ENCODE measurements around the gene RNLS. TPM values are rescaled to one million over a fixed set of nuclear protein-coding genes. Genes with fewer than 3 reads are reported as not detected.
A peak's percentile ranks its signal among the peaks of the same experiment; 100 is the strongest.

The RNLS gene
- total RNA-seq, 1 donor from 2014 or later: 12.1 TPM

GRCh38 chr10:88259381-88259780, 323.7 kb downstream of the RNLS start:
- no peaks in the 10 kb centered on the region for H3K27me3 ChIP-seq
- H3K27ac ChIP-seq: no peak overlapping the region
- H3K4me1 ChIP-seq: no peaks in the 10 kb centered on the region
- H3K4me3 ChIP-seq: no peak overlapping the region
- DNase-seq (ENCODE audit: low spot score in 2 of 2): no peak
- H3K36me3 ChIP-seq: no peaks in the 10 kb centered on the region
- no peak for TF ChIP-seq CTCF (IDR thresholded peaks at IDR 0.05)
- H3K9me3 ChIP-seq: no peaks in the 10 kb centered on the region
- intact Hi-C loops (cut with DNase I): no loop called here

- H3K27ac ChIP-seq: peak overlapping the region; percentile 28 to 35
- intact Hi-C loops (cut with DNase I): no loop called here
- H3K4me3 ChIP-seq: peak overlapping the region in 1 of 2 donors; percentile 43
- no peak for TF ChIP-seq CTCF (IDR thresholded peaks at IDR 0.05)
- no peaks in the 10 kb centered on the region for H3K4me1 ChIP-seq
- H3K9me3 ChIP-seq: no peaks in the 10 kb centered on the region
- H3K36me3 ChIP-seq: no peaks in the 10 kb centered on the region
- DNase-seq (ENCODE audit: low spot score in 2 of 2): no peak
- no peaks in the 10 kb centered on the region for H3K27me3 ChIP-seq
Measured at GRCh38 chr10:88256886-88257285, 326.2 kb downstream of the RNLS start.

GRCh38 chr10:88256013-88256680, 327.0 kb downstream of the RNLS start:
- Histone ChIP-seq H3K27me3 (no peaks in the 10 kb centered on the region), H3K9me3 (no peaks in the 10 kb centered on the region), H3K27ac (peak overlapping the region; percentile 52), H3K4me1 (no peaks in the 10 kb centered on the region), H3K4me3 (peak overlapping the region in 1 of 2 donors; percentile 43), H3K36me3 (no peaks in the 10 kb centered on the region)
- intact Hi-C loops (cut with DNase I): no loop called here
- DNase-seq (ENCODE audit: low spot score in 2 of 2): no peak
- TF ChIP-seq CTCF (IDR thresholded peaks at IDR 0.05): no peak

GRCh38 chr10:88254091-88254490, 329.0 kb downstream of the RNLS start:
- intact Hi-C loops (cut with DNase I): no loop called here
- Histone ChIP-seq H3K36me3 (no peaks in the 10 kb centered on the region), H3K27ac (peak overlapping the region in 1 of 2 donors; percentile 29), H3K4me1 (no peaks in the 10 kb centered on the region), H3K4me3 (no peak overlapping the region), H3K9me3 (no peaks in the 10 kb centered on the region), H3K27me3 (no peaks in the 10 kb centered on the region)
- TF ChIP-seq CTCF (IDR thresholded peaks at IDR 0.05): no peak
- DNase-seq (ENCODE audit: low spot score in 2 of 2): no peak

GRCh38 chr10:88253622-88254021, 329.5 kb downstream of the RNLS start:
- H3K4me1 ChIP-seq: no peaks in the 10 kb centered on the region
- H3K27me3 ChIP-seq: no peaks in the 10 kb centered on the region
- H3K9me3 ChIP-seq: no peaks in the 10 kb centered on the region
- DNase-seq (ENCODE audit: low spot score in 2 of 2): no peak
- H3K4me3 ChIP-seq: no peak overlapping the region
- peak overlapping the region in 1 of 2 donors; percentile 29 for H3K27ac ChIP-seq
- no peak for TF ChIP-seq CTCF (IDR thresholded peaks at IDR 0.05)
- intact Hi-C loops (cut with DNase I): no loop called here
- no peaks in the 10 kb centered on the region for H3K36me3 ChIP-seq

Measured in ascending aorta (tissue), 2 donors.